SH-SY5Y (cell line): ENCODE measurements around the gene CCNO.

ENCODE experiments used
- GATA2 ChIP-seq: IDR thresholded peaks from 2 replicates; pipeline ENCODE4 v1.6.1; 2011; ENCODE audit warnings: mild to moderate bottlenecking, low read depth, low read length
- GATA3 ChIP-seq: IDR thresholded peaks from 2 replicates; pipeline ENCODE4 v1.6.1; 2011; ENCODE audit warnings: low read depth, mild to moderate bottlenecking, low read length, moderate library complexity

DNA sequence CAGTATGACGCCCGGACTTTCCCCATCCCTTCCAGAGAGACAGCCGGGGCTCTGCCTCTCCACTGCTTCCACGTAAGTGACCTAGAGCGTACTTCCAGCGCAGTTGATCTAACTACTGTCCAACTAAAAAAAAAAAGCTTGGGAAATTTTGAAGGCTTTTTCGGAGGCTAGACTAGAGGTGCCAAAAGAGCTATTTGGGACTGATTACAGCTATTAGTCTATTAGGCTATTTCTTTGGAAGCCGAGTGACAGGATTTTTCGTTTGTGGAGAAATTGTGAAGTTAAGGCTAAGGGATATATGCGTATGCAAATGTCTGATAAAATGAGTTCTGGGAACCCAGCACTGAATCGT is 1.5 kb downstream of the CCNO start:
- TF ChIP-seq GATA3 = no peak
- TF ChIP-seq GATA2 = no peak
